Memory B cell (primary cell): Measurements from ENCODE around the gene GPR84.
A peak's percentile ranks its signal among the peaks of the same experiment; 100 is the strongest.
"Not testable (repeated sequence)": the region's sequence is repeated elsewhere in the genome, so short reads cannot be mapped to it uniquely, and the experiment has no call there.

Experiments used
- ATAC-seq: fragments of 150-1000 bp; cut with Tn5 transposase; 2 replicates; pipeline ENCODE4 v1.10.0; 2021; ENCODE audit warnings: low read depth, mild to moderate bottlenecking, moderate library complexity
- DNase-seq, 2 donors: peaks; one replicate each; pipeline ENCODE4 v3.0.0; 2022; ENCODE audit warnings: low spot score in 2 of 2
- H3K27ac Mint-ChIP-seq: one replicate; pipeline ENCODE4 v1.8.0; 2022; ENCODE audit warnings: mild to moderate bottlenecking, moderate library complexity, mixed read lengths
- H3K27me3 Mint-ChIP-seq: one replicate; pipeline ENCODE4 v1.8.0; 2022; ENCODE audit warnings: mixed read lengths
- H3K36me3 Mint-ChIP-seq: one replicate; pipeline ENCODE4 v1.8.0; 2022; ENCODE audit warnings: mild to moderate bottlenecking, mixed read lengths
- H3K4me1 Mint-ChIP-seq: one replicate; pipeline ENCODE4 v1.8.0; 2022; ENCODE audit warnings: mixed read lengths
- H3K4me3 Mint-ChIP-seq: one replicate; pipeline ENCODE4 v1.8.0; 2022; ENCODE audit warnings: mild to moderate bottlenecking, moderate library complexity, mixed read lengths
- H3K9me3 Mint-ChIP-seq: one replicate; pipeline ENCODE4 v1.8.0; 2022; ENCODE audit warnings: mixed read lengths

The GPR84 gene

GRCh38 chr12:54358945-54359761 lies 5.1 kb downstream of the GPR84 start:
- Mint-ChIP-seq H3K27ac (no peak overlapping the region), H3K36me3 (no peaks in the 10 kb centered on the region), H3K4me3 (no peak overlapping the region), H3K27me3 (peaks cover 4% of the 10 kb centered on the region), H3K4me1 (peaks cover 2% of the 10 kb centered on the region), H3K9me3 (no peaks in the 10 kb centered on the region)
- DNase-seq: peak; percentile 83 to 86
- ATAC-seq: peak; percentile 97

GRCh38 chr12:54358191-54358944 lies 5.9 kb downstream of the GPR84 start:
- no peaks in the 10 kb centered on the region for H3K36me3 Mint-ChIP-seq
- ATAC-seq: no peak
- H3K27me3 Mint-ChIP-seq: peaks cover 4% of the 10 kb centered on the region
- H3K4me3 Mint-ChIP-seq: no peak overlapping the region
- DNase-seq: no peak
- no peak overlapping the region for H3K27ac Mint-ChIP-seq
- H3K4me1 Mint-ChIP-seq: no peaks in the 10 kb centered on the region
- H3K9me3 Mint-ChIP-seq: no peaks in the 10 kb centered on the region

GRCh38 chr12:54357506-54358190 lies 6.6 kb downstream of the GPR84 start:
- Mint-ChIP-seq H3K4me1 (no peaks in the 10 kb centered on the region), H3K27me3 (no peaks in the 10 kb centered on the region), H3K9me3 (no peaks in the 10 kb centered on the region), H3K27ac (no peak overlapping the region), H3K4me3 (no peak overlapping the region), H3K36me3 (no peaks in the 10 kb centered on the region)
- ATAC-seq (no peak), DNase-seq (no peak)

- Mint-ChIP-seq H3K36me3 (no peaks in the 10 kb centered on the region), H3K27ac (no peak overlapping the region), H3K4me3 (no peak overlapping the region), H3K4me1 (no peaks in the 10 kb centered on the region), H3K9me3 (no peaks in the 10 kb centered on the region), H3K27me3 (no peaks in the 10 kb centered on the region)
- ATAC-seq (no peak), DNase-seq (no peak)
Measured at GRCh38 chr12:54356951-54357356, 7.3 kb downstream of the GPR84 start.

GRCh38 chr12:54356228-54356627 lies 8.1 kb downstream of the GPR84 start:
- no peaks in the 10 kb centered on the region for H3K4me1 Mint-ChIP-seq
- DNase-seq (no peak), ATAC-seq (no peak)
- no peak overlapping the region for H3K4me3 Mint-ChIP-seq
- no peak overlapping the region for H3K27ac Mint-ChIP-seq
- no peaks in the 10 kb centered on the region for H3K9me3 Mint-ChIP-seq
- no peaks in the 10 kb centered on the region for H3K27me3 Mint-ChIP-seq
- H3K36me3 Mint-ChIP-seq: peaks cover 6% of the 10 kb centered on the region

- Mint-ChIP-seq H3K36me3 (peaks cover 12% of the 10 kb centered on the region), H3K4me1 (peaks cover 4% of the 10 kb centered on the region), H3K9me3 (no peaks in the 10 kb centered on the region), H3K27ac (no peak overlapping the region), H3K27me3 (no peaks in the 10 kb centered on the region), H3K4me3 (no peak overlapping the region)
- DNase-seq (no peak), ATAC-seq (no peak)
Measured at GRCh38 chr12:54355104-54355815, 9.0 kb downstream of the GPR84 start.

- H3K4me1 Mint-ChIP-seq, H3K4me3 Mint-ChIP-seq, H3K27me3 Mint-ChIP-seq, DNase-seq, ATAC-seq, H3K9me3 Mint-ChIP-seq, H3K27ac Mint-ChIP-seq: not testable (repeated sequence)
- H3K36me3 Mint-ChIP-seq: peaks cover 20% of the 10 kb centered on the region
Measured at GRCh38 chr12:54354271-54354670, 10.0 kb downstream of the GPR84 start.

GRCh38 chr12:54352891-54353874 lies 11.1 kb downstream of the GPR84 start:
- ATAC-seq (no peak), DNase-seq (no peak)
- Mint-ChIP-seq H3K27ac (peak overlapping the region; percentile 5), H3K9me3 (no peaks in the 10 kb centered on the region), H3K27me3 (no peaks in the 10 kb centered on the region), H3K36me3 (peaks cover 20% of the 10 kb centered on the region), H3K4me1 (peaks cover 10% of the 10 kb centered on the region), H3K4me3 (no peak overlapping the region)

- ATAC-seq: no peak
- no peaks in the 10 kb centered on the region for H3K27me3 Mint-ChIP-seq
- H3K4me1 Mint-ChIP-seq: peaks cover 10% of the 10 kb centered on the region
- H3K36me3 Mint-ChIP-seq: peaks cover 27% of the 10 kb centered on the region
- H3K4me3 Mint-ChIP-seq: no peak overlapping the region
- H3K27ac Mint-ChIP-seq: no peak overlapping the region
- H3K9me3 Mint-ChIP-seq: no peaks in the 10 kb centered on the region
- no peak for DNase-seq
Measured at GRCh38 chr12:54352022-54352531, 12.2 kb downstream of the GPR84 start.

- Mint-ChIP-seq H3K4me3 (no peak overlapping the region), H3K27me3 (no peaks in the 10 kb centered on the region), H3K9me3 (no peaks in the 10 kb centered on the region), H3K27ac (no peak overlapping the region), H3K36me3 (peaks cover 34% of the 10 kb centered on the region), H3K4me1 (peaks cover 10% of the 10 kb centered on the region)
- no peak for DNase-seq
- ATAC-seq: no peak
Measured at GRCh38 chr12:54351341-54351740, 12.9 kb downstream of the GPR84 start.

- H3K27ac Mint-ChIP-seq: peak overlapping the region; percentile 67
Measured at GRCh38 chr12:54350743-54351142, 13.5 kb downstream of the GPR84 start.

GRCh38 chr12:54349679-54350078 lies 14.6 kb downstream of the GPR84 start:
- H3K27ac Mint-ChIP-seq: no peak overlapping the region

More at GRCh38 chr12:54350743-54351142, 13.5 kb downstream of the GPR84 start:
- no peak for ATAC-seq
- Mint-ChIP-seq H3K36me3 (peaks cover 34% of the 10 kb centered on the region), H3K4me1 (peaks cover 10% of the 10 kb centered on the region), H3K4me3 (no peak overlapping the region), H3K27me3 (no peaks in the 10 kb centered on the region), H3K9me3 (no peaks in the 10 kb centered on the region)
- no peak for DNase-seq

More at GRCh38 chr12:54349679-54350078, 14.6 kb downstream of the GPR84 start:
- H3K4me1 Mint-ChIP-seq: peaks cover 14% of the 10 kb centered on the region
- no peak for ATAC-seq
- H3K27me3 Mint-ChIP-seq: no peaks in the 10 kb centered on the region
- no peak for DNase-seq
- H3K36me3 Mint-ChIP-seq: peaks cover 40% of the 10 kb centered on the region
- H3K9me3 Mint-ChIP-seq: no peaks in the 10 kb centered on the region
- no peak overlapping the region for H3K4me3 Mint-ChIP-seq
